H1 (cell line): ENCODE measurements around the gene NME1. TPM values are rescaled to one million over a fixed set of nuclear protein-coding genes. Genes with fewer than 3 reads are reported as not detected.

Experiments used
- ASH2L ChIP-seq: fragments of 200-600, 300-600 bp; sonication (generic); IDR thresholded peaks from one replicate; pipeline ENCODE4 v1.7.1; 2017; ENCODE audit warnings: low read length
- BACH1 ChIP-seq: IDR thresholded peaks from 2 replicates; pipeline ENCODE4 v1.6.1; 2012; ENCODE audit warnings: low read length, improper control_type of control experiment
- CHD7 ChIP-seq: fragments of 300-600 bp; sonication (generic); IDR thresholded peaks from 2 replicates; pipeline ENCODE4 v1.7.1; 2012; ENCODE audit warnings: low read length, moderate library complexity, mild to moderate bottlenecking, inconsistent platforms; ENCODE audit not compliant: insufficient replicate concordance
- CTBP2 ChIP-seq: IDR thresholded peaks from 2 replicates; pipeline ENCODE4 v1.7.0; 2011; ENCODE audit warnings: borderline replicate concordance, mild to moderate bottlenecking, moderate library complexity, mixed read lengths, low read length; ENCODE audit not compliant: insufficient read depth, insufficient read length
- SIRT6 ChIP-seq: IDR thresholded peaks from one replicate; pipeline ENCODE4 v1.7.1; 2012; ENCODE audit warnings: low read length, inconsistent platforms
- polyA plus RNA-seq, 7 experiments: library from polyadenylated mRNA; depleted of rRNA in 3 of 7; stranded (reverse) in 5 of 7; unstranded in 2 of 7; fragments of >200 nt in 5 of 7; fragments of 200-250 nt in 2 of 7; gene quantifications; 1 replicate in 5 of 7; 2 replicates in 1 of 7; 4 replicates in 1 of 7; pipeline versions ENCODE4 v1.2.1 to v1.2.3, GENCODE V29; 2011 to 2013; ENCODE audit warnings: missing spikeins in 2 of 7, mixed read lengths in 2 of 7
- total RNA-seq: library from RNA; stranded (reverse); fragmentation: NEBNext Ultra II Directional; extraction: Animal tissue kit (Norgen Biotek cat#: 25700); gene quantifications from 2 replicates; pipeline ENCODE4 v1.2.1, GENCODE V29; 2021

Gene NME1
- total and polyA plus RNA-seq, 2 of the 8 experiments (the other 6 are each of a cell fraction or from before 2014, with no cell fraction given), result 307 to 380 TPM

GRCh38 chr17:51133365-51133764, 20.0 kb upstream of the NME1 start (continued):
- TF ChIP-seq CHD7, result no peak
- TF ChIP-seq ASH2L, result no peak
- no peak for TF ChIP-seq BACH1
- no peak for TF ChIP-seq SIRT6
- TF ChIP-seq CTBP2, result no peak
